Stimulated activated effector memory CD8-positive, alpha-beta T cell treated with anti-CD3 and anti-CD28 coated beads, Interleukin-12 subunit alpha, Interleukin-12 subunit beta, amount 100 ng/mL, for 72 hours (primary cell): ENCODE results near the gene MARK3.

Experiments used
- ATAC-seq: fragments of 150-1000 bp; cut with Tn5 transposase; 2 replicates; pipeline ENCODE4 v1.10.0; 2021
- DNase-seq, 2 donors: peaks; one replicate each; pipeline ENCODE4 v3.0.0; 2021 to 2022; ENCODE audit warnings: low spot score in 2 of 2
- H3K27ac Mint-ChIP-seq: one replicate; pipeline ENCODE4 v1.8.0; 2022; ENCODE audit warnings: mild to moderate bottlenecking, mixed read lengths
- H3K36me3 Mint-ChIP-seq: one replicate; pipeline ENCODE4 v1.8.0; 2022; ENCODE audit warnings: mild to moderate bottlenecking, mixed read lengths
- H3K4me1 Mint-ChIP-seq: one replicate; pipeline ENCODE4 v1.8.0; 2022; ENCODE audit warnings: mixed read lengths
- H3K4me3 Mint-ChIP-seq: one replicate; pipeline ENCODE4 v1.8.0; 2022; ENCODE audit warnings: mild to moderate bottlenecking, mixed read lengths
- H3K9me3 Mint-ChIP-seq: one replicate; pipeline ENCODE4 v1.8.0; 2022; ENCODE audit warnings: mixed read lengths

Gene MARK3

GRCh38 chr14:103549361-103550311, 164.4 kb downstream of the MARK3 start:
- Mint-ChIP-seq H3K27ac (peak overlapping the region; percentile 61), H3K9me3 (no peaks in the 10 kb centered on the region), H3K4me3 (no peak overlapping the region), H3K36me3 (peaks cover under 1% of the 10 kb centered on the region), H3K4me1 (peaks cover 14% of the 10 kb centered on the region)
- no peak for ATAC-seq
- no peak for DNase-seq

- no peaks in the 10 kb centered on the region for H3K9me3 Mint-ChIP-seq
- peaks cover 11% of the 10 kb centered on the region for H3K36me3 Mint-ChIP-seq
- DNase-seq (no peak), ATAC-seq (no peak)
- H3K4me1 Mint-ChIP-seq: peaks cover 20% of the 10 kb centered on the region
- H3K4me3 Mint-ChIP-seq: no peak overlapping the region
- peak overlapping the region; percentile 61 for H3K27ac Mint-ChIP-seq
Measured at GRCh38 chr14:103550451-103551337, 165.5 kb downstream of the MARK3 start.

DNA sequence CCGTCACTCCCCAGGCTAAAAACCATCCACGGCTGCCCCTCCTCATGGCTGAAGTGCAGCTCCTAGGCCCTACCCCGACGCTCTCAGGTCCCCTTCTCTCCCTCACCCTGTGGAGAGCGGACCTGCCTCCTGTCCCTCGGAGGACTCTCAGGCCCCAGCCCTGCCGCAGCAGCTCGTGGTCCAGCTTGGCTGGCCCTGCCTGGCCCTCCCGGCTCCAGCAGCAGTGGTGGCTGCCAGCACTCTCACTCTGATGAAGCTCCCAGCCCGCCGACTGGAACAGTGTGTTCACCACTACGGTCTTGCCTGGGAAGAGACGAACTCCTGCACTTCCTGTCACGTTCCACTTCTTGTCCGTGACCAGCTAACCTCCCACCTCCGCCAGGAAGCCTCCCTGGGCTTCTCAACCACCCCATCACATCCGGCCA, 166.1 kb downstream of the MARK3 start:
- H3K27ac Mint-ChIP-seq: peak overlapping the region; percentile 26
- DNase-seq (no peak), ATAC-seq (no peak)
- peaks cover 20% of the 10 kb centered on the region for H3K4me1 Mint-ChIP-seq
- no peaks in the 10 kb centered on the region for H3K9me3 Mint-ChIP-seq
- H3K36me3 Mint-ChIP-seq: peaks cover 18% of the 10 kb centered on the region
- H3K4me3 Mint-ChIP-seq: no peak overlapping the region

DNA sequence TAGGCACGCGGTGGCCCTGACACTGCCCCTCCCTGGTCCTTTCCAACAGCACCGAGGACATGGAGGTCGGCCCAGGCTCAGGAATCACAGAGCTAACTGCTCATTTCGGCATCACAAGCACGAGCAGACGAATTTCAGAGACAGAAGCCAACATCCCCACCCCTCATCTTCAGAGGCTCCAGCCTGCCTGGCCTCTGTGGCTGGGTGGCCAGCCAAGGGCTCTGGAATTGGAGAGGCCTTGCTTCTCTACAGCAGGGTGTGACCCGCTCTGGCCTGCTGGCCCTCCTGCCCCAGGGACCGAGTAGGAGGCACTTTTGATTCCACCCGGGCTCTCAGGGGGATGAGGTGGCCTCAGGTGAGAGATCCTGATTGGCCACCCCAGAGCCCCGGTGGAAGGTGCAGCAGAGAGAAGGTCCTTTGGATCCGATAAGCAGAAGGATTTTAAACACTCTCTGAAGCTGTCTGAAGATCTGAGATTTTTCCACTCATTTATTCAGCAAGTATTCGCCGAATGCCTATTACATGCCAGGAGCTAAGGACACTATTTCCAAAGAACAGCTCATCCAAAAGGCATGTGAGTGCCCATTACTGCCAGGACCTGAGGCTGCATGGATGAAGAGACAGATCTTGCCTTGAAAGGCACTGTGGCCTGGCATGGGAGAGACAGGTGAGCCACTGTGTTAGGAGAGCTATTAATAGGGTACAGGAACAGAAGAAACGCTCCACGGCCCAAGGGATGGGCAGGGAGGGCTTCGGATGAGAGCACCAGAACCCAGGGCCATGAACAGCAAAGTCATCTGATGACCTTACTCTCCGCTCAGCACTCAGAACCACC, 167.0 kb downstream of the MARK3 start:
- H3K27ac Mint-ChIP-seq: peak overlapping the region; percentile 26

GRCh38 chr14:103552846-103553210, 167.6 kb downstream of the MARK3 start:
- ATAC-seq (no peak), DNase-seq (no peak)
- Mint-ChIP-seq H3K9me3 (no peaks in the 10 kb centered on the region), H3K36me3 (peaks cover 30% of the 10 kb centered on the region), H3K4me1 (peaks cover 22% of the 10 kb centered on the region), H3K4me3 (no peak overlapping the region), H3K27ac (no peak overlapping the region)

More for the DNA sequence above, 167.0 kb downstream of the MARK3 start:
- no peaks in the 10 kb centered on the region for H3K9me3 Mint-ChIP-seq
- ATAC-seq (no peak), DNase-seq (no peak)
- H3K36me3 Mint-ChIP-seq: peaks cover 24% of the 10 kb centered on the region
- H3K4me3 Mint-ChIP-seq: no peak overlapping the region
- peaks cover 20% of the 10 kb centered on the region for H3K4me1 Mint-ChIP-seq
